Neuronal stem cell (in vitro differentiated cells): ENCODE measurements around the gene PEAK3.

ENCODE experiments used
- DNase-seq: peaks from one replicate; pipeline ENCODE4 v3.0.0-alpha.2; 2013; ENCODE audit warnings: low spot score
- H2AFZ ChIP-seq: one replicate; pipeline ENCODE4 v1.6.1; 2013; ENCODE audit warnings: mild to moderate bottlenecking, low read length, inconsistent platforms
- H2AK5ac ChIP-seq: 2 replicates; pipeline ENCODE4 v1.6.1; 2013; ENCODE audit warnings: low read depth, mild to moderate bottlenecking, inconsistent platforms, low read length, moderate library complexity, mixed read lengths
- H2BK120ac ChIP-seq: 2 replicates; pipeline ENCODE4 v1.6.1; 2013; ENCODE audit warnings: low read depth, mild to moderate bottlenecking, inconsistent platforms, low read length, moderate library complexity, mixed read lengths
- H2BK12ac ChIP-seq: one replicate; pipeline ENCODE4 v1.6.1; 2013; ENCODE audit warnings: low read length, inconsistent platforms
- H2BK15ac ChIP-seq: 2 replicates; pipeline ENCODE4 v1.6.1; 2013; ENCODE audit warnings: mild to moderate bottlenecking, low read length, inconsistent platforms, mixed read lengths
- H2BK5ac ChIP-seq: one replicate; pipeline ENCODE4 v1.6.1; 2013; ENCODE audit warnings: inconsistent platforms, mild to moderate bottlenecking, low read length, moderate library complexity
- H3K14ac ChIP-seq: one replicate; pipeline ENCODE4 v1.6.1; 2013; ENCODE audit warnings: low read length, inconsistent platforms
- H3K18ac ChIP-seq: 2 replicates; pipeline ENCODE4 v1.6.1; 2013; ENCODE audit warnings: low read length, inconsistent platforms
- H3K23ac ChIP-seq: 2 replicates; pipeline ENCODE4 v1.6.1; 2013; ENCODE audit warnings: low read depth, mild to moderate bottlenecking, mixed read lengths, low read length, inconsistent platforms; ENCODE audit not compliant: poor library complexity
- H3K27ac ChIP-seq: replicated peaks from 3 replicates; pipeline ENCODE4 v1.5.1; 2013; ENCODE audit warnings: low read length, inconsistent platforms
- H3K27me3 ChIP-seq, 3 experiments: 2 replicates each; pipeline ENCODE4 v1.6.1; 2013; ENCODE audit warnings: low read length in 3 of 3, mild to moderate bottlenecking in 2 of 3, inconsistent platforms in 1 of 3, low read depth in 1 of 3, mixed read lengths in 1 of 3, moderate library complexity in 1 of 3; ENCODE audit not compliant: control insufficient read depth in 3 of 3, insufficient read depth in 3 of 3
- H3K36me3 ChIP-seq, 2 donors: replicated peaks in 1 of 2; 2 replicates each; pipeline ENCODE4 v1.6.1; 2013; ENCODE audit warnings: low read length in 2 of 2; ENCODE audit not compliant: control insufficient read depth in 2 of 2, insufficient read depth in 2 of 2
- H3K4ac ChIP-seq: 2 replicates; pipeline ENCODE4 v1.6.1; 2013; ENCODE audit warnings: inconsistent platforms, mild to moderate bottlenecking, low read length, moderate library complexity
- H3K4me1 ChIP-seq, 2 donors: 1 replicate in 1 of 2; 2 replicates in 1 of 2; pipeline ENCODE4 v1.6.1; 2013; ENCODE audit warnings: low read length in 2 of 2, low read depth in 1 of 2; ENCODE audit not compliant: control insufficient read depth in 2 of 2, insufficient read depth in 1 of 2
- H3K4me2 ChIP-seq: one replicate; pipeline ENCODE4 v1.6.1; 2013; ENCODE audit warnings: mild to moderate bottlenecking, low read length, inconsistent platforms; ENCODE audit not compliant: insufficient read depth, poor library complexity, severe bottlenecking
- H3K4me3 ChIP-seq, 2 donors: 2 replicates each; pipeline ENCODE4 v1.5.1; 2013; ENCODE audit warnings: low read length in 2 of 2, mild to moderate bottlenecking in 2 of 2, inconsistent platforms in 1 of 2, moderate library complexity in 1 of 2
- H3K79me1 ChIP-seq: one replicate; pipeline ENCODE4 v1.6.1; 2013; ENCODE audit warnings: low read depth, mild to moderate bottlenecking, inconsistent platforms, low read length, moderate library complexity
- H3K9ac ChIP-seq: one replicate; pipeline ENCODE4 v1.6.1; 2013; ENCODE audit warnings: mild to moderate bottlenecking, low read depth, low read length, inconsistent platforms; ENCODE audit not compliant: poor library complexity
- H3K9me3 ChIP-seq, 2 donors: replicated peaks in 1 of 2; 2 replicates each; pipeline versions ENCODE3 to v1.6.1; 2013; ENCODE audit warnings: low read length in 2 of 2, mild to moderate bottlenecking in 2 of 2, inconsistent platforms in 1 of 2, low read depth in 1 of 2, mixed read lengths in 1 of 2, moderate library complexity in 1 of 2; ENCODE audit not compliant: control insufficient read depth in 2 of 2, insufficient read depth in 1 of 2
- H4K8ac ChIP-seq: one replicate; pipeline ENCODE4 v1.6.1; 2013; ENCODE audit warnings: low read depth, mild to moderate bottlenecking, inconsistent platforms, low read length, moderate library complexity
- H4K91ac ChIP-seq: one replicate; pipeline ENCODE4 v1.6.1; 2013; ENCODE audit warnings: low read length, low read depth, mild to moderate bottlenecking, inconsistent platforms; ENCODE audit not compliant: poor library complexity
- WGBS, 2 donors: extraction: QIAGEN DNeasy Blood & Tissue Kit; methylation state at CpG; one replicate each; pipeline ENCODE4 v1.1.7; 2013; ENCODE audit warnings: missing lambda C conversion rate in 2 of 2, mixed read lengths in 1 of 2; ENCODE audit not compliant: insufficient read length in 2 of 2, insufficient replicate concordance in 1 of 2; ENCODE audit errors: extremely low coverage in 2 of 2; 5-methylcytosine and 5-hydroxymethylcytosine counted together

PEAK3 gene

DNA sequence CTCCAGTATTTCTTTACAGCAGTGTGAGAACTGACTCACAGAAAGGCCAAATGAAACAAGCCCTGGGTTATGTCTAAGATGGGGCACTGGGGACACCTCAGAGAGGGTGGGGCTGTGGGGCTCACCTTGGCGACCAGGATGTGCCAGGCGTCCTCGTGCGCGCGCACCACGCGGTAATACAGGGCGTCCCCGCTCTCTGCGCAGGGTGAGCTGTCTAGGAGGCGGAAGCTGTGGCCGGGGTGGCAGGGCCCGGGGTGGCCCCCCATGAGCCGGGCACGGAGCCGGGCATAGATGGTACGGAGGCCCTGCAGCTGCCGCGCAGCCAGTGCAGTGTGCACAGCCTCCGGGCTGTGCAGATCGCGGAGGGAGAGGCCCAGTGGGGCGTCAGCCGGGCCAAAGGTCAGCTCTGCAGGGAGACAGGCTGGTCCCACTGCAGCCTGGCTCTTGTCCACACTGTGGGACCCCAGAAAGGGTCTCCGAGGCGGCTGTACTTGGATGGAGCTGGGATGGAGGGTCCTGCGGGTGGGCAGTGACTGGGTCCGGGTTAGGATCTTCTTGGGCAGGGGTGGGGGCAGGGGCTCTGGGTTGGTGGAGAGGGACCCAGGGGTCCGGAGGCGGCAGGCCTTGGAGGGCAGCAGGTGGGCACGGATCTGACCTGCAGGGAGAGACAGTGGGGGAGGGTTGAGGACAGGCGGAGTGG lies 3.4 kb downstream of the PEAK3 start:
- Histone ChIP-seq H3K18ac (peak overlapping the region; percentile 38), H2BK120ac (no peak overlapping the region), H3K4me2 (no peak overlapping the region), H4K91ac (no peak overlapping the region), H3K36me3 (peaks cover 6 to 7% of the 10 kb centered on the region in 2 donors), H3K23ac (no peak overlapping the region), H3K14ac (no peak overlapping the region), H4K8ac (no peak overlapping the region), H2BK5ac (no peak overlapping the region), H2BK15ac (no peak overlapping the region), H2AFZ (no peak overlapping the region), H3K27ac (no peak overlapping the region), H2AK5ac (no peak overlapping the region), H3K4me3 (no peak overlapping the region), H3K27me3 (peaks cover 0 to 18% (median 0%) of the 10 kb centered on the region in 3 experiments), H2BK12ac (no peak overlapping the region), H3K79me1 (peaks cover 15% of the 10 kb centered on the region), H3K4me1 (peaks cover 5 to 15% of the 10 kb centered on the region in 2 donors), H3K9me3 (no peaks in the 10 kb centered on the region), H3K4ac (no peak overlapping the region), H3K9ac (peak overlapping the region; percentile 4)
- WGBS, 2 donors, result no CpG with 5 or more reads among the region's 33 CpGs
- DNase-seq, result no peak

DNA sequence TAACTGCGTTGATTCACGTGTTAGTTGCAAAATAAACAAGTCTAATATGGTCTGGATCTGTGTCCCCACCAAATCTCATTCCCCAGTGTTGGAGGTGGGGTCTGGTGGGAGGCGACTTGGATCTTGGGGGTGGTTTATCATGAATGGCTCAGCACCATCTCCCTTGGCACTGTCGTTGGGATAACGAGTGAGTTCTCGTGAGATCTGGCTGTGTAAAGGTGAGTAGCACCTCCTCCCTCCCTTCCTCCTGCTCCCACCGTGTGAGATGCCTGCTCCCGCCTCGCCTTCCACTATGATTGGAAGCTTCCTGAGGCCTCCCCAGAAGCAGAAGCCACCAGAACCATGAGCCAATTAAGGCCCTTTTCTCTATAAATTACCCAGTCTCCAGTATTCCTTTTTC lies 4.8 kb downstream of the PEAK3 start:
- H2AFZ ChIP-seq, result no peak overlapping the region
- H3K4me2 ChIP-seq, result no peak overlapping the region
- H3K14ac ChIP-seq, result no peak overlapping the region
- H3K23ac ChIP-seq, result no peak overlapping the region
- no peak overlapping the region for H3K4me3 ChIP-seq
- no peak overlapping the region for H3K4ac ChIP-seq
- peaks cover 0 to 6% (median 0%) of the 10 kb centered on the region in 3 experiments for H3K27me3 ChIP-seq
- no peak overlapping the region for H2AK5ac ChIP-seq
- H3K79me1 ChIP-seq, result peaks cover 15% of the 10 kb centered on the region
- no CpG with 5 or more reads among the region's 9 CpGs for WGBS, 2 donors
- H2BK15ac ChIP-seq, result no peak overlapping the region
- no peak overlapping the region for H2BK120ac ChIP-seq
- no peak overlapping the region for H4K91ac ChIP-seq
- peaks cover 8 to 19% of the 10 kb centered on the region in 2 donors for H3K4me1 ChIP-seq
- no peak for DNase-seq
- H3K18ac ChIP-seq, result no peak overlapping the region
- no peak overlapping the region for H2BK12ac ChIP-seq
- H3K36me3 ChIP-seq, result peaks cover 14 to 19% of the 10 kb centered on the region in 2 donors
- no peak overlapping the region for H3K9ac ChIP-seq
- no peak overlapping the region for H4K8ac ChIP-seq
- no peaks in the 10 kb centered on the region for H3K9me3 ChIP-seq
- no peak overlapping the region for H3K27ac ChIP-seq
- H2BK5ac ChIP-seq, result no peak overlapping the region

DNA sequence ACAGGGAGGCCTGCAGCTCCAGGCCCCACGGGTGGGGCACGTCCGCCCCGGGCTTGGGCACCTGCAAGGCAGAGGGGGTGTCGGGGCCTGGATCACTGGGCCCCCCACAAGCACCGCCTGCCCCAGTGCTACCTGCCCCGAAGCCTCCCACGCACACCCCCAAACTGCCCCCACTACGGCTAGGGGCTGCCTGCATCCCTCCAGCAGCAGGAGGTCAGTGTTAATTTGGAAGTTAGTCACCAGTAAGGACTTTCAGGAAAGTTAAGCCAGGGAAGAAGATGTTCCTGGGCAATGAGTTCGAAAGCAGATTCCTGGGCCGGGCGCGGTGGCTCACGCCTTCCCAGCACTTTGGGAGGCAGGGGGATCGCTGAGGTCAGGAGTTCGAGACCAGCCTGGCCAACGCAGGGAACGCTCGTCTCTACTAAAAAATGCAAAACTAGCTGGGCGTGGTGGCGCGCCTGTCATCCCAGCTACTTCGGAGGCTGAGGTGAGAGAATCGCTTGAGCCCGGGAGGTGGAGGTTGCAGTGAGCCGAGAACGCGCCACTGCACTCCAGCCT lies 5.5 kb downstream of the PEAK3 start:
- no peak overlapping the region for H3K9ac ChIP-seq
- no peak overlapping the region for H2BK15ac ChIP-seq
- H3K23ac ChIP-seq, result peak overlapping the region; percentile 95
- no peaks in the 10 kb centered on the region for H3K9me3 ChIP-seq
- H3K14ac ChIP-seq, result no peak overlapping the region
- H2BK120ac ChIP-seq, result no peak overlapping the region
- H2AK5ac ChIP-seq, result no peak overlapping the region
- H3K79me1 ChIP-seq, result peaks cover 18% of the 10 kb centered on the region
- no peak overlapping the region for H4K91ac ChIP-seq
- H3K27me3 ChIP-seq, result no peaks in the 10 kb centered on the region
- H3K4me2 ChIP-seq, result no peak overlapping the region
- no peak overlapping the region for H4K8ac ChIP-seq
- no peak overlapping the region for H3K4ac ChIP-seq
- no peak overlapping the region for H2BK5ac ChIP-seq
- peaks cover 19 to 24% of the 10 kb centered on the region in 2 donors for H3K36me3 ChIP-seq
- H3K27ac ChIP-seq, result no peak overlapping the region
- no peak overlapping the region for H3K18ac ChIP-seq
- DNase-seq, result no peak
- no peak overlapping the region for H2BK12ac ChIP-seq
- WGBS, 2 donors, result no CpG with 5 or more reads among the region's 28 CpGs
- H2AFZ ChIP-seq, result no peak overlapping the region
- no peak overlapping the region for H3K4me3 ChIP-seq
- H3K4me1 ChIP-seq, result peaks cover 10 to 18% of the 10 kb centered on the region in 2 donors

DNA sequence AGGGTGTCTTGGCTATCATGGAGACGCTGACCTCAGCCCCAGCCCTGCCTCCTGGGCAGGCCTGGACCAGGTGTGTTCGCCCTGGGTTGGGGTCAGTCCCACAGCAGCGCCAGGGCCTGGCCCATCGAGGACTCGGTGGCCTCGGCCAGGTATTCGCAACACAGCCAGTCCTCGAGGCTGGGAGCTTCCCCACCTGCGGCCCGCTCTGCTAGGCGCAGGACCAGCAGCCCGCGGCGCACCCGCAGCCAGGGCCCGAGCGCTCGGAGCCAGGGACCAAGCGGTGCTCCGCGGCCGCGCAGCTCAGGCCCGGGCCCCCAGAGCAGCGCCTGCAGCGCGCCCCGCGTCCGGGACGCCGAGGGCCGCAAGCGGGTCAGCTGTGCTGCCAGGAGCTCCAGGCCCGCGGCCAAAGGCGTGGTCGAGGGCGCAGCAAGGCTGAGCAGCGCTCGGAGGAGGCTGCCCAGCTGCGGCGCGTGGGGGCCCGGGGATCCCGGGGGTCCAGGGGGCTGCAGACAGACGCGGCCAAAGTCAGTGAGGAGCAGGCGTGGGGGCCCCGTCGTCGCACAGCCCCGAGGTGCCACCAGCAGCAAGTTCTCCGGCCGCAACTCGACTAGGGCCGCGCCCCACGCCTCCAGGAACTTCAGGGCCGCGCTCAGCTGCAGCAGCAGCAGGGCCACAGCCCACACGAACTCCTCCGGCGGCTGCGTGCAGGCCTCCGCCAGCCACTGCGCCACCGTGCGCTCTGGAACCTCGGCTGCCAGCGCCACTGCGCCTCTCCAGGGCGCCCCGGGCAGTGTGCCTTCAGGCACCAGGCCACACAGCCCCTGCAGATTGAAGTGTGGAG lies 6.2 kb downstream of the PEAK3 start:
- Histone ChIP-seq H4K8ac (no peak overlapping the region), H3K4me1 (peaks cover 12 to 20% of the 10 kb centered on the region in 2 donors), H3K4ac (peak overlapping the region; percentile 37), H2BK120ac (no peak overlapping the region), H3K23ac (peak overlapping the region; percentile 95), H2BK5ac (peak overlapping the region; percentile 93), H3K36me3 (peaks cover 20 to 28% of the 10 kb centered on the region in 2 donors), H3K18ac (no peak overlapping the region), H2AK5ac (no peak overlapping the region), H3K9me3 (no peaks in the 10 kb centered on the region), H4K91ac (no peak overlapping the region), H3K9ac (peak overlapping the region; percentile 60), H3K27me3 (no peaks in the 10 kb centered on the region), H3K14ac (no peak overlapping the region), H3K27ac (no peak overlapping the region), H2BK12ac (no peak overlapping the region), H3K4me2 (peak overlapping the region; percentile 2), H2BK15ac (no peak overlapping the region), H3K4me3 (no peak overlapping the region), H2AFZ (peak overlapping the region; percentile 23), H3K79me1 (peaks cover 21% of the 10 kb centered on the region)
- WGBS, 2 donors, result no CpG with 5 or more reads among the region's 74 CpGs
- no peak for DNase-seq
